ENCODE measurements around the gene MAB21L4.

Gene MAB21L4

DNA sequence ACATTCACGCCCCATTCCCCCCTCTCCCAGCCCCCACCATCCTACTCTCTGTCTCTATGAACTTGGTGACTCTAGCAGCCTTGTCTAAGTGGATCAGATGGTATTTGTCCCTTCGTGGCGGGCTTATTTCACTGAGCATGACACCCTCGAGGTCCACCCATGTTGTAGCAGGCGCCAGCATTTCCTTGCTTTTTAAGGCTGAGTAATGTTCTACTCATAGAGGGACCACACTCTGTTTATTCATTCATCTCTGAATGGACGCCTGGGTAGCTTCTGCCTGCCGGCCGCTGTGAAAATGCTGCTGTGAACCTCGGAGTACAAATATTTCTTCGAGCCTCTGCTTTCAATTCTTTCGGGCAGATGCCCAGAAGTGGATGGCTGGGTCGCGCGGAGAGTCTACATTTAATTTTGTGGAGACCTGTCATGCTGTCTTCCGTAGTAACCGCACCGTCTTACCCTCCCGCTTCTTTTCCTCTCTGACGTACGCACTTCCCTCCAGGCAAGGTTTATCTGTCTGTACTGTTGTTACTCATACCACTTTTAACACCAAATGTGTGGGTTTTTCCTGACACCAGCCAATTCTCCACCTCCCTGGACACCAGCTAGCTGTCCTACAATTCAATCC, 15.8 kb upstream of the MAB21L4 start:
- H3K9me3 ChIP-seq (ENCODE audit: control insufficient read depth, insufficient read depth, low read length) = no peaks in the 10 kb centered on the region
- H3K4me1 ChIP-seq (ENCODE audit: insufficient read depth, low read length) = no peaks in the 10 kb centered on the region
- no peaks in the 10 kb centered on the region for H3K36me3 ChIP-seq (ENCODE audit: insufficient read depth, low read length)
- H3K9ac ChIP-seq (ENCODE audit: low read depth, low read length) = no peak overlapping the region

DNA sequence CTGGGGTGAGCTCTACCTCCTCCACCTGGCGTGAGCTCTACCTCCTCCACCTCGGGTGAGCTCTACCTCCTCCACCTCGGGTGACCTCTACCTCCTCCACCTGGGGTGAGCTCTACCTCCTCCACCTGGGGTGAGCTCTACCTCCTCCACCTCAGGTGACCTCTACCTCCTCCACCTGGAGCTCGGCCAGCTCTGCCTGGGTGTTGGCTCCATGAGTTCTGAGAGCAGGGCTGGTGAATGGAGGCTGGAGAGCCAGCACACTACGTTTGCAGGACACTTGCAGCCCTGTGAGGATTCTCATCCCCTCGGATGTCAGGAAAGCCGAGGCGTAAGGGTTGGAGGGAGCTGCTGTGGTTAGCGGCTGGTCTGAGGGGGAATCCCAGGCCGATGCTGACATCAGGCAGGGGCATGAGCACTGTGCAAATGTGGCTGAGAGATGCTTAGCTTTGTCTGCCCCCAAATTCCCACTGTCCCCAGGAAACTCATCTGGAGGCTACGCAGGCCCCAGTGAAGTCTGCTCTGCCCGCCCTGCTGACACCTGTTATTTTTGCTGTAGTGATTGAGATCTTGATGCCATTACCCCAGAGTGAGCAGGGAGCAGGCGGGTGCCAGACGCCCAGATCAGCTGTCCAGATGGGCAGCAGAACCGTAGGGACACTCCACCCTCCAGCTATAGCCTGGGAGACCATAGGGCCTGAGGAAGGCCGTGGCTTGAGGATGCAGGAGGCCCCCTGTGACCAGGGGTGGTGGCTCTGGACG, 13.4 kb upstream of the MAB21L4 start:
- Histone ChIP-seq H3K36me3 (ENCODE audit: insufficient read depth, low read length) (no peaks in the 10 kb centered on the region), H3K4me1 (ENCODE audit: insufficient read depth, low read length) (no peaks in the 10 kb centered on the region), H3K9me3 (ENCODE audit: control insufficient read depth, insufficient read depth, low read length) (no peaks in the 10 kb centered on the region), H3K9ac (ENCODE audit: low read depth, low read length) (no peak overlapping the region)

DNA sequence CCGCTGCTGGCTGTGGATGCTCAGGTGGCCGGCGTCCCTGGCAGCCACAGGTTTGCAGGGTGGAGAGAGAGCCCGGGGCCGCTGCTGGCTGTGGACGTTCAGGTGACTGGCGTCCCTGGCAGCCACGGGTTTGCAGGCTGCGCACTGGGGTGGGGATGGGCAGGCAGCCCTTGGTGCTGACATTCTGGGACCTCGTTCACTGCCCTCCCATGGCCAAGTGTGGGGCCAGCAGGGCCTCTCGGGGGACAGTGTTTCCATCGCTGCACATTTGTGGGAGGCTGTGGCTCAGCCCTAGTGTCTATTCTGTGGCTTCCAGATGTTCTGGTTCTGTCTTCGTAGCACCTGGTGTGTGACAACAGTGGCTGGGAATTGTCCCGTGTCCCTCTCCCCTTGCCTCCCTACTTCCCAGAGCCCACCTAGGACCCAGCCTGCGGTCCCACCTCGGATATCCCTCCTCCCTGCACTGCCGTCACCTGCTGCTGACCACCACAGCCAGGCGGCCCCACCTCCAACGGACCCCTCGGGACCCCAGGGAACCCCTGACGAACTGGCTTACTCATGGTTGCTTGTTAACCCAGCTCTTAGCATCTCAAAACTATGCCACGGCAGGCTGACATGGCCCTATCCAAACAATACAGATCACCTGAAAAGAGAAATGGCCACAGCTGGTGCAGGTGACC, 11.1 kb upstream of the MAB21L4 start:
- H3K36me3 ChIP-seq (ENCODE audit: insufficient read depth, low read length) = no peaks in the 10 kb centered on the region
- H3K9ac ChIP-seq (ENCODE audit: low read depth, low read length) = no peak overlapping the region
- H3K9me3 ChIP-seq (ENCODE audit: control insufficient read depth, insufficient read depth, low read length) = no peaks in the 10 kb centered on the region
- H3K4me1 ChIP-seq (ENCODE audit: insufficient read depth, low read length) = no peaks in the 10 kb centered on the region

DNA sequence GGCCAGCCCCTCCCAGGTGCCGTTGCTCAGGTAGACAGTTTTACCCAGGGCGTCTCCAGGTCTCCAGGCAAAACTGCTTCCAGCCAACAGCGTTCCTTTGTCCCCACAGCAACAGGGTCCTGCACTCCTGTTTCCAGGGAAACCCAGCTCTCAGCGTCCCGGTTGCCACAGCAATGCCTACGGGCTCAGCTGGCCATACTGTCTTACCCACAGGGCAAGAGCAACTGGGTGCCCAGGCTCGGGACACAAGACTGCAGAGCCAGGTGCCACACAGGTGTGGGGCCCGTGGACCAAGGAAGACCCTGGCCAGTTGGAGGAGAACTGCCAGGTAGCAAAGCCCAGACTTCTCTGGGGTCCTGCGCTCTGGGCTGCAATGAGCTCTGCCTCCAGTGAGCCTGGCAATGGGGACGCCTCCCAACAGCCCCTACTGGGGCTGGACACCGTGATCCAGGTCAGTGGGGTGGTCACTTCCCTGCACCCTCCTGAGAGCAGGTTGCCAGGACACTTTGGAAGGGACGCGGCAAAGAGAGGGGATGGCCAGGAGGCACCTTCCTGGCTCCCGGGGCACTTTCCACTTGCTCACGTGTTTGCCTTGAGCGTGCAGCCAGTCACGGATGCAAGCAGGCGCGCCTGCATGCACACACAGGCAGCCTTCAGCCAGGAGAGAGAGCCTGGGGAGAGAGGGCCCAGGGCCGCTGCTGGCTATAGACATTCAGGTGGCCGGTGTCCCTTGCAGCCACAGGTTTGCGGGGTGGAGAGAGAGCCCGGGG, 10.4 kb upstream of the MAB21L4 start, which contains the start of gene CROCC2:
Gene CROCC2, plus strand, starts transcription at position 196 of the 770 bp plus-strand sequence. Its CDS starts 178 bp downstream, at position 374.
- no peaks in the 10 kb centered on the region for H3K36me3 ChIP-seq (ENCODE audit: insufficient read depth, low read length)
- no peaks in the 10 kb centered on the region for H3K4me1 ChIP-seq (ENCODE audit: insufficient read depth, low read length)
- no peaks in the 10 kb centered on the region for H3K9me3 ChIP-seq (ENCODE audit: control insufficient read depth, insufficient read depth, low read length)
- H3K9ac ChIP-seq (ENCODE audit: low read depth, low read length) = no peak within 1 kb of the TSS

DNA sequence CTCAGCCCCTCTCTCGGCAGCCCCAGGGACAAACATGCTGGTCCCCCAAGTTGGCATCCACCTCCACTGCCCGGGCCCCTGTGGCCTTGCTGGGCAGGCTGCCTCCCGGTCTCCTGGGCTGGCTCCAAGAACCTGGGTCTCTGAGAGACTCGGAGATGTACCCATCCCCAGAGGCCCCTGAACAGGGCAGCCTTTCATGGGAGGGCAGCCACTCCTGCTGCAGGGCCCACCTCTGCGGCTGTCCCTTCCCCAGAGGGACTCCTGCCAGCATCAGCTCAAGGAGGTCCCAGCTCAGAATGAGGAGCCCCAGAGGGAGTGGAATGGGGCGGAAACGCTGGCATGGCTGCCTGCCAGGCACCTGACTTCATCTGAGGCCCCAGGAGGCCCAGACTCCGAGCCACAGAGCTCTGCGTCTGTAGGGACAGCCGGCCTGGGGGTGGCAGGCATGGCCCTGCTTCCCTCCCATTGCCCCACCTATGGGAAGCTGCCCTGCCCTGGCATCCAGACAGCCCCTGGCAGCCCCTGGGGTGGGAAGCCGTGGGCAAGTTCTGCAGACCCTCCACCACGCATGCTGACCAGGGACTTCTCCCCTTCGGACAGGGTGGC, 9.3 kb upstream of the MAB21L4 start:
- no peak overlapping the region for H3K9ac ChIP-seq (ENCODE audit: low read depth, low read length)
- no peaks in the 10 kb centered on the region for H3K4me1 ChIP-seq (ENCODE audit: insufficient read depth, low read length)
- peaks cover 3% of the 10 kb centered on the region; the same call in 1 of the 2 replicates for H3K9me3 ChIP-seq (ENCODE audit: control insufficient read depth, insufficient read depth, low read length)
- H3K36me3 ChIP-seq (ENCODE audit: insufficient read depth, low read length) = no peaks in the 10 kb centered on the region

DNA sequence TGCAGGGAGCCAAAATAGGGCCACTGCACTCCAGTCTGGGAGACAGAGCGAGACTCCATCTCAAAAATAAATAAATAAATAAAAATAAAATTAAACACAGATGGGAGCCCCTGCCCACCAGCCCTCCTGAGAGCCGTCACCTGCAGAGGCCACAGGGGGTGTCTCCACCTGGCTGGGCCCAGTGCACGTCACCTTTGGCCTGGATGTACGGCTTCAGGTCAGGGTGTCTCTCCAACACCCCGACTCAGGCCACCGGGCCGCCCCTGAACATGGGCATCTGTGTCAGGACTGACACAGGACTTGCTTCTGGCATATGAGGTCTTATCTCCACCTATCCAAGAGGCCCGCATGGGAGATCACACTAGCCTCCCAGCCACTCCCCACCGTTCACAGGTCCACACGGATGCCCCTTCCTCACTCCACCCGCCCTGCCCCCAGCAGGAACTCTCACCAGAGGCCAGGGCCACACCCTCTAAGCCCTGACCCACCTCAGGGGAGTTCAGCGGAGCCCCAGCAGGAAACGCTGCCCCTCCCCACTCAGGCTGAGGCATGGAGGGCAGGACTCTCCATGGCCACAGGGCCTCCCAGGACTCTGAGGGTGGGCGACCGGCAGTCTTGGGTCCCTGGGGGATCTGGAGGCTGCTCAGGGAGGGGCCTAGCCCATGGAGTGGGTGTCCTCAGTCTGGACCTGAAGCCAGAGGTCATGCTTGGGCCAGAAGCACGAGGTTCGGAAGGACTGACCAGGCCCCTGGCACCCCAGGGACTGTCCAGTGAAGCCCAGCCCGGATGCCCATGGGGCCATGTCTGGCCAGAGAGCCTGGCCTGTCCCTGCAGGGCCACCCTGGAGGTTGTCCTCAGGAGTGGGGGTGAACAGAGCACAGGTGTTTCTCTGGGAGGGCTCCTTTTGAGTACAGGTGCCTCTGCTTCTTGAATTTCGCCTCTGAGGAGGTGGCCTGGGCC, 8.5 kb upstream of the MAB21L4 start:
- Histone ChIP-seq H3K9ac (ENCODE audit: low read depth, low read length) (no peak overlapping the region), H3K9me3 (ENCODE audit: control insufficient read depth, insufficient read depth, low read length) (peaks cover 3% of the 10 kb centered on the region; the same call in 1 of the 2 replicates), H3K4me1 (ENCODE audit: insufficient read depth, low read length) (no peaks in the 10 kb centered on the region), H3K36me3 (ENCODE audit: insufficient read depth, low read length) (no peaks in the 10 kb centered on the region)

DNA sequence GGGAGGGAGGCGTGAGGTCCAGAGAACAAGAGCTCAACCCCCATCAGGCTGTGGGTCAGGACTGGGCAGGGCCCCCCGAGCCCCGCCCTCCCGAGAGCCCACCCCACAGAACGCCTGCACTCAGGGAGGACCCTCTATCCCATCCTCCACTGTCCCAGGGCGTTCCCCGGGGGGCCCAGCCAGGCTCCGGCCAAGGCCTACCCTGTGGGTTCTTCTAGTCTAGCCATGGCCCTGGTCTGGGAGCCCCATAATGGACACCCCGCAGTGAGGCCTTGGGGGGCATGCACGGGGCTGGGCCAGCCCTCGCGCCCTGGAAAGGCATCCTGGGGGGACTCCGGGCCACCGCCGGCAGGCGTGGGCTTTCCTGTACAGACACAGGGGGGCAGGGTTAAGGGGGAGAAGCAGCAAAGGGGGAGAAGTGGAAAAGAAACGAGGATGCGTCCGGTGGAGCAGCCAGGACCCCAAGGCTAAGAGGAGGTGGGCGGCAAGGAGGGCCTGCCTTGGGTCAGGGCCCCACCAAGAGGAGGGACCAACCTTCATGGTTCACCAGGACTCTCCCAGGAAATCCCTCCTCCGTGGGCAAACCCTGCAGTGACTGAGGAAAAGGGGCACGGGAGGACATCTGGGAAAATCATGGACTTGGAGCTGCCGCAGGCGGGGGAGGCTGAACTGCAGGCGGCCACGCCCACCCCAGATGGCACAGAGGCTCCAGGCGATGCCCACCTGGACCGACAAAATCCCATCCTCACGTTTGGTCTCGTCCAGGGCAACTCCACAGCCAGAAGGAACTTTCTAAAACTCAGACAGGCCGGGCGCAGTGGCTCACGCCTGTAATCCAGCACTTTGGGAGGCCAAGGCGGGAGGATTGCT, 7.5 kb upstream of the MAB21L4 start:
- Histone ChIP-seq H3K9me3 (ENCODE audit: control insufficient read depth, insufficient read depth, low read length) (peaks cover 3% of the 10 kb centered on the region; the same call in 1 of the 2 replicates), H3K4me1 (ENCODE audit: insufficient read depth, low read length) (no peaks in the 10 kb centered on the region), H3K9ac (ENCODE audit: low read depth, low read length) (no peak overlapping the region), H3K36me3 (ENCODE audit: insufficient read depth, low read length) (no peaks in the 10 kb centered on the region)

DNA sequence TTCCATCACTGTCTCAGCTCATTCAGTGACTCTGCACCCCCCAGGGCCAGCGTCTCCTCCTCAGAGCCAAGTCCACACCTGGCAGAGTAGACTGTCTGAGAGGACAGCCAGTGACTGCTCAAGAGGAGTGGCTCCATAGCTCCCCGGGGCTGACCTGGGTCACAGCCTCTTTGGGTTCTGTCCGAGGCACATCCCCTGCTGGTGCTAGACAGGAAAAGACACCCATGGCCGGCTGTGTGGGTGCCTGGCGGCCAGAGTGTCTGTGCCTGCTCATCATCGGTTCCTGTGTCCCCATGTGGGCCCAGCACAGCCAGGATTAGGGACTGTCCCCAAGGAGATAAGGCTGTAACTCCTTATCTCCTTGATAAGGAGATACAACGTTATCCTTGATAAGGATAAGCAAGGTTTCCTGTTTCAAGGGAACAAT, 6.7 kb upstream of the MAB21L4 start:
- Histone ChIP-seq H3K9me3 (ENCODE audit: control insufficient read depth, insufficient read depth, low read length) (peaks cover 3% of the 10 kb centered on the region; the same call in 1 of the 2 replicates), H3K36me3 (ENCODE audit: insufficient read depth, low read length) (no peaks in the 10 kb centered on the region), H3K4me1 (ENCODE audit: insufficient read depth, low read length) (no peaks in the 10 kb centered on the region), H3K9ac (ENCODE audit: low read depth, low read length) (no peak overlapping the region)

DNA sequence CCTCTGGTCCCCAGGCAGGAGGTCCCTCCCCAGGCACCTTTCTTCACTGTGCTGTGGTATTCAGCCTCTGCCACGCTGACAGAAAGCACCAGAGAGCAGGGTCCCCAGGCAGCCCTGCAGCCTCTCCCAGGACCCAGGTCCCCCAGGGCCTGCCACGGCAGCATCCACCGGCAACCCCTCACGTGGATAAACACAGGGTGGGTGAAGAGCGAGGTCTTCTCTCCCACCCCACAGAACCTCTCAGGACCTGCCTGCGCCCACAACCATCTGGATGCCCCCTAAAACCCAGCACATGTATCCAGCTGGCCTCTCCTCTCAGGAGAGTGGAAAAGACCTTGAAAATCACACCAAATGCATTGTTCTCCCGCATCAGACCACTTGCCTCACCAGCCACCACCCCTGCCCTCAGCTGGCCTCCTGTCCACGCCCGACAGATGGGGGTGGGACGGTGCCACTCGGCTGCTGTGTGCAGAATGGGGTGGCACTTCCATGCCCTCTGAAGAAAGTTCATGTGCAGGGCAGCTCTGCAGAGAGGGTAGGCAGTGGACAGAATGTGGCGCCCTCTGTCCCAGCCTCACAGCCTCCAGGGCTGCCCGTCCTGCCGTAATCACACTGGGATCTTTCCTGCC, 6.1 kb upstream of the MAB21L4 start:
- Histone ChIP-seq H3K36me3 (ENCODE audit: insufficient read depth, low read length) (no peaks in the 10 kb centered on the region), H3K4me1 (ENCODE audit: insufficient read depth, low read length) (no peaks in the 10 kb centered on the region; the same call in 1 of the 2 replicates), H3K9me3 (ENCODE audit: control insufficient read depth, insufficient read depth, low read length) (peaks cover 3% of the 10 kb centered on the region; the same call in 1 of the 2 replicates), H3K9ac (ENCODE audit: low read depth, low read length) (no peak overlapping the region)

DNA sequence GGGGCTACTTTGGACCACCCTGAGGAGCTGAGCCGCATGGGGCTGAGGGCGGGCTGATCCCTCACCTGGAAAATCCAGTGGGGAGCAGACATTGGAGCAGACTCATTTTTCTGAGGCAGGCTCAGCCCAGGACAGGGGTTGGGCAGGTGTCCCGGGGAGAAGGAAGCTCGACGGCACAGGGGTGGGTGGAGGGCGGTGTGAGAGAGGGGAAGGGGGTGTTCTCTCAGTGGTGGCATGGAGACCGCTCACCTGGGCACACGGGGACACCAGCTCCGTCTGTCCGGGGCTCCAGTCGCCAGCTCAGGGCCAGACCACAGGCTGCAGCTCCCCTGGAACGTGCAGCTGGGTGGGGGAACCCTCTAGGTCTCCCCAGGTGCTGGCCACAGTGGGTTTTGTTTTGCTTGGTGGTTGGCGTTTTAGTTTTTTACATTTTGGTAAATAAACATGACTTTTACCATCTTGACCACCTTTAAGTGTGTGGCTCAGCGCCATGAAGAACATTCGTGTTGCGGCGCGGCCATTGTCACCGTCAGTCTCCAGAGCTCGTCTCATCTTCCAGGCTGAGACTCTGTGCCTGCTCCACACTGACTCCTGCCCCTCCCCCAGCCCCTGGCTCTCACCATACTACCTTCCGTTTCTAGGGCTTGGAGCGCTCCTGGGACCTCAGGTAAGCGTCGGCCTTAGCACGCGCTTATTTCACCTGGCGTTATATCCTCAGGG, 4.3 kb upstream of the MAB21L4 start:
- H3K4me1 ChIP-seq (ENCODE audit: insufficient read depth, low read length) = no peaks in the 10 kb centered on the region; the same call in 1 of the 2 replicates

DNA sequence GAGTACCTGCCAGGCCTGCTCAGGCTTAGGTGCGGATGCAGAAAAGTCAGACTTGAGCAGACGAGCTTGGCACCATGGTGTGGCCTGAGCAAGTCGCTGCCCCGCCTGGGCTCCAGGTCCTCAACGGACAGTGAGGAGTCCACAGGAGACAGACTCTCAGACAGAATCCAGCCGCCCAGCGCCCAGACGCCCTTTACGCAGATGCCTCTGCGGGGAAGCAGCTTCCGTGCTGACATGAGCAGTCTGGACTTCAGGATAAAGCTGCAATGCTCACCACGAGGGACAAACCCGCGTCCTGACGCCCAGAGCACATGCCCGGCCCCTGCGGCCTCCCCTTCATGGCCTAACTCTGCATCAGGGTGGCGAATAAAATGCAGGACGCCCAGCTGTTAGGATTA, 3.5 kb upstream of the MAB21L4 start:
- Histone ChIP-seq H3K4me1 (ENCODE audit: insufficient read depth, low read length) (no peaks in the 10 kb centered on the region; the same call in 1 of the 2 replicates), H3K9ac (ENCODE audit: low read depth, low read length) (no peak overlapping the region), H3K9me3 (ENCODE audit: control insufficient read depth, insufficient read depth, low read length) (peaks cover 3% of the 10 kb centered on the region; the same call in 1 of the 2 replicates), H3K36me3 (ENCODE audit: insufficient read depth, low read length) (no peaks in the 10 kb centered on the region)

More for the DNA sequence above, 4.3 kb upstream of the MAB21L4 start:
- Histone ChIP-seq H3K9me3 (ENCODE audit: control insufficient read depth, insufficient read depth, low read length) (peaks cover 3% of the 10 kb centered on the region; the same call in 1 of the 2 replicates), H3K36me3 (ENCODE audit: insufficient read depth, low read length) (no peaks in the 10 kb centered on the region), H3K9ac (ENCODE audit: low read depth, low read length) (no peak overlapping the region)
